Measurements from ENCODE around the gene TXNL1.

DNA sequence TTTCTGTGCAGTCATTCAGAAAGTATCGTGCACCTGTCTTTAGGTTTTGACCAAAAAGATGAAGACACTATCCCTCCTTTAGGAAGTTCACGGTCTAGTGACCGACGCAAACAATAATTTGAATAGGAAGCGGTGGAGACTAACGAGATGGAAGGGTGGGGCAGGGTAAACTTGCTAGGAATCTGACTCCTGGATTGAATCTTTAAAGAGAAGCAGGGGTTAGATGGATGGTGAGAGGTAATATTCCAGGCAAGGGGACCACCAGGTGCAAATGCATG is 651 bp upstream of the TXNL1 start:
- TF ChIP-seq ZC3H4 (CRISPR knock-in tag; IDR thresholded peaks at IDR 0.05; ENCODE audit: borderline replicate concordance) (no peak), RNF2 (conservative IDR thresholded peaks at IDR 0.05; ENCODE audit: low read depth) (no peak), ZNF12 (CRISPR knock-in tag; IDR thresholded peaks at IDR 0.05) (no peak), TIGD3 (CRISPR knock-in tag; IDR thresholded peaks at IDR 0.05; ENCODE audit: borderline replicate concordance) (no peak), MYC (CRISPR knock-in tag; IDR thresholded peaks at IDR 0.05; ENCODE audit: borderline replicate concordance) (no peak)
- TF ChIP-seq, protein P1, sequence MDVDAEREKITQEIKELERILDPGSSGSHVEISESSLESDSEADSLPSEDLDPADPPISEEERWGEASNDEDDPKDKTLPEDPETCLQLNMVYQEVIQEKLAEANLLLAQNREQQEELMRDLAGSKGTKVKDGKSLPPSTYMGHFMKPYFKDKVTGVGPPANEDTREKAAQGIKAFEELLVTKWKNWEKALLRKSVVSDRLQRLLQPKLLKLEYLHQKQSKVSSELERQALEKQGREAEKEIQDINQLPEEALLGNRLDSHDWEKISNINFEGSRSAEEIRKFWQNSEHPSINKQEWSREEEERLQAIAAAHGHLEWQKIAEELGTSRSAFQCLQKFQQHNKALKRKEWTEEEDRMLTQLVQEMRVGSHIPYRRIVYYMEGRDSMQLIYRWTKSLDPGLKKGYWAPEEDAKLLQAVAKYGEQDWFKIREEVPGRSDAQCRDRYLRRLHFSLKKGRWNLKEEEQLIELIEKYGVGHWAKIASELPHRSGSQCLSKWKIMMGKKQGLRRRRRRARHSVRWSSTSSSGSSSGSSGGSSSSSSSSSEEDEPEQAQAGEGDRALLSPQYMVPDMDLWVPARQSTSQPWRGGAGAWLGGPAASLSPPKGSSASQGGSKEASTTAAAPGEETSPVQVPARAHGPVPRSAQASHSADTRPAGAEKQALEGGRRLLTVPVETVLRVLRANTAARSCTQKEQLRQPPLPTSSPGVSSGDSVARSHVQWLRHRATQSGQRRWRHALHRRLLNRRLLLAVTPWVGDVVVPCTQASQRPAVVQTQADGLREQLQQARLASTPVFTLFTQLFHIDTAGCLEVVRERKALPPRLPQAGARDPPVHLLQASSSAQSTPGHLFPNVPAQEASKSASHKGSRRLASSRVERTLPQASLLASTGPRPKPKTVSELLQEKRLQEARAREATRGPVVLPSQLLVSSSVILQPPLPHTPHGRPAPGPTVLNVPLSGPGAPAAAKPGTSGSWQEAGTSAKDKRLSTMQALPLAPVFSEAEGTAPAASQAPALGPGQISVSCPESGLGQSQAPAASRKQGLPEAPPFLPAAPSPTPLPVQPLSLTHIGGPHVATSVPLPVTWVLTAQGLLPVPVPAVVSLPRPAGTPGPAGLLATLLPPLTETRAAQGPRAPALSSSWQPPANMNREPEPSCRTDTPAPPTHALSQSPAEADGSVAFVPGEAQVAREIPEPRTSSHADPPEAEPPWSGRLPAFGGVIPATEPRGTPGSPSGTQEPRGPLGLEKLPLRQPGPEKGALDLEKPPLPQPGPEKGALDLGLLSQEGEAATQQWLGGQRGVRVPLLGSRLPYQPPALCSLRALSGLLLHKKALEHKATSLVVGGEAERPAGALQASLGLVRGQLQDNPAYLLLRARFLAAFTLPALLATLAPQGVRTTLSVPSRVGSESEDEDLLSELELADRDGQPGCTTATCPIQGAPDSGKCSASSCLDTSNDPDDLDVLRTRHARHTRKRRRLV (CRISPR knock-in tag; IDR thresholded peaks at IDR 0.05): no peak

Measured in HepG2 (cell line).